IPS DF 19.7 (cell line): ENCODE measurements around the gene FMNL2.

Experiments used
- DNase-seq: peaks from one replicate; pipeline ENCODE4 v3.0.0-alpha.2; 2013; ENCODE audit warnings: low read depth, low spot score

The FMNL2 gene

GRCh38 chr2:152492911-152493310 is 157.9 kb downstream of the FMNL2 start:
- DNase-seq = no peak

GRCh38 chr2:152493417-152493816 is 158.4 kb downstream of the FMNL2 start:
- peak; percentile 23 for DNase-seq

- DNase-seq = peak; percentile 23
Observed at GRCh38 chr2:152493945-152494528, 159.1 kb downstream of the FMNL2 start.

GRCh38 chr2:152496371-152496770 is 161.4 kb downstream of the FMNL2 start:
- no peak for DNase-seq

- DNase-seq = no peak
Observed at GRCh38 chr2:152497481-152498052, 162.6 kb downstream of the FMNL2 start.

- DNase-seq = no peak
Observed at GRCh38 chr2:152499331-152499816, 164.4 kb downstream of the FMNL2 start.

- DNase-seq = no peak
Observed at GRCh38 chr2:152499896-152500735, 165.1 kb downstream of the FMNL2 start.

GRCh38 chr2:152500772-152501171 is 165.8 kb downstream of the FMNL2 start:
- no peak for DNase-seq

GRCh38 chr2:152501666-152502065 is 166.7 kb downstream of the FMNL2 start:
- DNase-seq = no peak

GRCh38 chr2:152504618-152505017 is 169.6 kb downstream of the FMNL2 start:
- no peak for DNase-seq

GRCh38 chr2:152505495-152505906 is 170.5 kb downstream of the FMNL2 start:
- DNase-seq = no peak

- DNase-seq = no peak
Observed at GRCh38 chr2:152506843-152507242, 171.9 kb downstream of the FMNL2 start.

- DNase-seq = no peak
Observed at GRCh38 chr2:152507907-152508306, 172.9 kb downstream of the FMNL2 start.

GRCh38 chr2:152508446-152508845 is 173.5 kb downstream of the FMNL2 start:
- DNase-seq = no peak

- no peak for DNase-seq
Observed at GRCh38 chr2:152509772-152510491, 175.0 kb downstream of the FMNL2 start.

- DNase-seq = no peak
Observed at GRCh38 chr2:152510621-152511020, 175.6 kb downstream of the FMNL2 start.

GRCh38 chr2:152511981-152512380 is 177.0 kb downstream of the FMNL2 start:
- DNase-seq = no peak

GRCh38 chr2:152513029-152513428 is 178.1 kb downstream of the FMNL2 start:
- DNase-seq = no peak

GRCh38 chr2:152513681-152514080 is 178.7 kb downstream of the FMNL2 start:
- DNase-seq = no peak

- no peak for DNase-seq
Observed at GRCh38 chr2:152518034-152518433, 183.1 kb downstream of the FMNL2 start.

- no peak for DNase-seq
Observed at GRCh38 chr2:152518641-152519580, 183.9 kb downstream of the FMNL2 start.
